Lower lobe of right lung (tissue), 2 donors: ENCODE measurements around the gene SMYD3. TPM values are rescaled to one million over a fixed set of nuclear protein-coding genes. Genes with fewer than 3 reads are reported as not detected.

Source experiments
- ATAC-seq, 2 donors: fragments of 200-7000 bp; cut with Tn5 transposase; one replicate each; pipeline ENCODE4 v1.9.1; 2020 to 2022; ENCODE audit warnings: mild to moderate bottlenecking in 2 of 2, moderate library complexity in 2 of 2
- DNase-seq: peaks from one replicate; pipeline ENCODE4 v3.0.0-alpha.2; 2020
- H3K27ac ChIP-seq: fragments of 200-600 bp; one replicate; pipeline ENCODE4 v1.8.0; 2022
- H3K27me3 ChIP-seq: fragments of 200-600 bp; one replicate; pipeline ENCODE4 v1.8.0; 2022; ENCODE audit warnings: low read depth
- H3K36me3 ChIP-seq: fragments of 200-600 bp; one replicate; pipeline ENCODE4 v1.8.0; 2022; ENCODE audit warnings: mild to moderate bottlenecking
- H3K4me1 ChIP-seq: fragments of 200-600 bp; one replicate; pipeline ENCODE4 v1.8.0; 2022
- H3K4me3 ChIP-seq: fragments of 200-600 bp; one replicate; pipeline ENCODE4 v1.8.0; 2022; ENCODE audit warnings: mild to moderate bottlenecking
- H3K9me3 ChIP-seq: fragments of 200-600 bp; one replicate; pipeline ENCODE4 v1.8.0; 2022
- CTCF ChIP-seq: fragments of 200-600 bp; IDR thresholded peaks from one replicate; pipeline ENCODE4 v1.8.0; 2022; ENCODE audit warnings: antibody characterized with exemption, mild to moderate bottlenecking
- intact Hi-C: fragments of 100-400 bp; cut with DNase I; formaldehyde crosslinking; loops from one replicate; pipeline ENCODE4 v1.11.0; 2022
- total RNA-seq: library from RNA; stranded (reverse); fragmentation: NEBNext Ultra II Directional; extraction: Animal tissue kit (Norgen Biotek cat#: 25700); gene quantifications from one replicate; pipeline ENCODE4 v1.2.1, GENCODE V29; 2021
- donor health status: DM: no; HTN: yes; CAD: no; lungs with severe emphysema.

The SMYD3 gene
- total RNA-seq, 1 donor from 2014 or later: 20.5 TPM

GRCh38 chr1:245962453-245962852 lies 544.6 kb downstream of the SMYD3 start:
- no peak for DNase-seq
- no peak for ATAC-seq
- Histone ChIP-seq H3K27me3 (no peaks in the 10 kb centered on the region), H3K9me3 (no peaks in the 10 kb centered on the region), H3K4me1 (no peaks in the 10 kb centered on the region), H3K4me3 (no peak overlapping the region), H3K27ac (no peak overlapping the region), H3K36me3 (no peaks in the 10 kb centered on the region)
- TF ChIP-seq CTCF: no peak
- intact Hi-C loops: no loop called here

GRCh38 chr1:245961137-245961540 lies 545.9 kb downstream of the SMYD3 start:
- TF ChIP-seq CTCF: no peak
- H3K4me1 ChIP-seq: no peaks in the 10 kb centered on the region
- intact Hi-C loops: no loop called here
- no peaks in the 10 kb centered on the region for H3K36me3 ChIP-seq
- DNase-seq: no peak
- ATAC-seq: no peak
- H3K4me3 ChIP-seq: no peak overlapping the region
- H3K9me3 ChIP-seq: no peaks in the 10 kb centered on the region
- H3K27ac ChIP-seq: no peak overlapping the region
- H3K27me3 ChIP-seq: no peaks in the 10 kb centered on the region

GRCh38 chr1:245960171-245960570 lies 546.9 kb downstream of the SMYD3 start:
- H3K27ac ChIP-seq: no peak overlapping the region

GRCh38 chr1:245958016-245958415 lies 549.1 kb downstream of the SMYD3 start:
- intact Hi-C loops: no loop called here
- H3K9me3 ChIP-seq: no peaks in the 10 kb centered on the region
- no peaks in the 10 kb centered on the region for H3K36me3 ChIP-seq
- H3K27ac ChIP-seq: no peak overlapping the region
- ATAC-seq (no peak), DNase-seq (no peak)
- peaks cover 7% of the 10 kb centered on the region for H3K4me1 ChIP-seq
- TF ChIP-seq CTCF: no peak
- no peaks in the 10 kb centered on the region for H3K27me3 ChIP-seq
- H3K4me3 ChIP-seq: no peak overlapping the region

More at GRCh38 chr1:245960171-245960570, 546.9 kb downstream of the SMYD3 start:
- no peaks in the 10 kb centered on the region for H3K9me3 ChIP-seq
- DNase-seq: no peak
- no peak for ATAC-seq
- no peak for TF ChIP-seq CTCF
- intact Hi-C loops: no loop called here
- H3K4me3 ChIP-seq: no peak overlapping the region
- no peaks in the 10 kb centered on the region for H3K36me3 ChIP-seq
- no peaks in the 10 kb centered on the region for H3K27me3 ChIP-seq
- H3K4me1 ChIP-seq: no peaks in the 10 kb centered on the region

GRCh38 chr1:245957427-245957826 lies 549.7 kb downstream of the SMYD3 start:
- no peaks in the 10 kb centered on the region for H3K9me3 ChIP-seq
- DNase-seq: no peak
- H3K27ac ChIP-seq: no peak overlapping the region
- intact Hi-C loops: no loop called here
- no peak for TF ChIP-seq CTCF
- H3K36me3 ChIP-seq: no peaks in the 10 kb centered on the region
- no peak for ATAC-seq
- no peaks in the 10 kb centered on the region for H3K27me3 ChIP-seq
- H3K4me1 ChIP-seq: peaks cover 7% of the 10 kb centered on the region
- no peak overlapping the region for H3K4me3 ChIP-seq

GRCh38 chr1:245956225-245956624 lies 550.9 kb downstream of the SMYD3 start:
- ATAC-seq: peak; percentile 18 to 49
- no peaks in the 10 kb centered on the region for H3K9me3 ChIP-seq
- no peak for TF ChIP-seq CTCF
- H3K27me3 ChIP-seq: no peaks in the 10 kb centered on the region
- peaks cover 7% of the 10 kb centered on the region for H3K4me1 ChIP-seq
- intact Hi-C loops: no loop called here
- H3K27ac ChIP-seq: no peak overlapping the region
- DNase-seq: no peak
- no peaks in the 10 kb centered on the region for H3K36me3 ChIP-seq
- no peak overlapping the region for H3K4me3 ChIP-seq
